ENCODE results near the gene GARIN5A. TPM values are rescaled to one million over a fixed set of nuclear protein-coding genes. Genes with fewer than 3 reads are reported as not detected.

Gene GARIN5A
- total and polyA plus RNA-seq, 9 of the 15 experiments (the other 6 are each of a cell fraction or from before 2014, with no cell fraction given): 0.10 to 0.82 (median 0.23) TPM; not detected in 2

DNA sequence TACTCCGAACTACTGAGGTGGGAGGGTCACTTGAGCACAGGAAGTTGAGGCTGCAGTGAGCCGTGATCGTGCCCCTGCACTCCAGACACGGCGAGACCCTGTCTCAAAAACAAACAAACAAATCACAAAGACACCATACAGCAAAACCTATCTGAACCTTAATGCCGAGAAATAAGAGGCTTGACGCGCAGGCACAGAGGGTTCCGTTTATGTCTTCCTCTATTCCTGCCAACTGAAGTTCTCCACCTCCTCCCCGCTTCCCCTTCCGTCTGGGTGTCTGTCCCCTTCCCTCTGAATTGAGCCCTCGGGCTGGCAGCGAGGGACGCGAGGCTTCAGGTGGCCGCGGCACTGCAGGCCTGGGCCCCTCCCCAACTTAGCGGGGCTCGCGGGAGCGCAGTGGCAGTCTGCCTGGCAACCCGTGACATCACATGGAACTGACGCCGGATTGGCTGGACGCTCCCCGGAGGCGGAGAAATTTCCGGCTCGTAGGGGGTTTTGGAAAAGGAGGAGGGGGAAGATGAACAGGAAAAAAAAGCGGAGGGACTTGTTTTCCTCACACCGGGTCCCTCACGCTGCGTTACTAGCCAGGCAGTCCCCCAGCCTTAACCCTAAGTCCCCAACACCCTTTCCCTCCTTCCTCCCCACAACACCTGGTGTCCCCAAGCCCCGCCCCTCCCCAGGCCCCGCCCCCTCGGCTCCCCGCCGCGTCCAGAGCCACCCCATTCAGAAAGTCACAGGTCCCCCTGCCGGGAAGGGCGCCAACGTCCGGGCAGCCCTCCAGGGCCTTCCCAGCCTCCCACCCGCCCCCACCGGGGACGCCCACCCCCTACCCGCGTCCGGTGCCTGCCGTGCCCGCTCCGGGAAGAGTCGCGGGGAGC is 45.1 kb downstream of the GARIN5A start (continued):
- TF ChIP-seq, protein P1, sequence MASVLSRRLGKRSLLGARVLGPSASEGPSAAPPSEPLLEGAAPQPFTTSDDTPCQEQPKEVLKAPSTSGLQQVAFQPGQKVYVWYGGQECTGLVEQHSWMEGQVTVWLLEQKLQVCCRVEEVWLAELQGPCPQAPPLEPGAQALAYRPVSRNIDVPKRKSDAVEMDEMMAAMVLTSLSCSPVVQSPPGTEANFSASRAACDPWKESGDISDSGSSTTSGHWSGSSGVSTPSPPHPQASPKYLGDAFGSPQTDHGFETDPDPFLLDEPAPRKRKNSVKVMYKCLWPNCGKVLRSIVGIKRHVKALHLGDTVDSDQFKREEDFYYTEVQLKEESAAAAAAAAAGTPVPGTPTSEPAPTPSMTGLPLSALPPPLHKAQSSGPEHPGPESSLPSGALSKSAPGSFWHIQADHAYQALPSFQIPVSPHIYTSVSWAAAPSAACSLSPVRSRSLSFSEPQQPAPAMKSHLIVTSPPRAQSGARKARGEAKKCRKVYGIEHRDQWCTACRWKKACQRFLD (CRISPR knock-in tag; IDR thresholded peaks at IDR 0.05): no peak
- TF ChIP-seq RFX5 (IDR thresholded peaks at IDR 0.05; ENCODE audit: low read depth, low read length) (peak; percentile 98), PHF20 (IDR thresholded peaks at IDR 0.05; ENCODE audit: partially characterized antibody) (peak; percentile 78), NFYB (IDR thresholded peaks at IDR 0.05; ENCODE audit: extremely low read depth, insufficient read length) (peak; percentile 67), KDM5B (IDR thresholded peaks at IDR 0.05; ENCODE audit: insufficient replicate concordance, low read depth, low read length) (peak; percentile 57), ERF (CRISPR knock-in tag; IDR thresholded peaks at IDR 0.05) (peak; percentile 26; the same call in 1 of the 2 replicates), CSDE1 (IDR thresholded peaks at IDR 0.05) (0 out of 4 replicates have a peak, but pooled peaks of 1 of the 2 experiments have one; percentile 26), SMARCA5 (IDR thresholded peaks at IDR 0.05) (0 out of 2 replicates have a peak, but pooled peaks have one; percentile 53), EP400 (IDR thresholded peaks at IDR 0.05) (peak; percentile 86), RBM25 (IDR thresholded peaks at IDR 0.05; ENCODE audit: low read depth, low read length, severe bottlenecking) (no peak)
- TF ChIP-seq, protein P2, sequence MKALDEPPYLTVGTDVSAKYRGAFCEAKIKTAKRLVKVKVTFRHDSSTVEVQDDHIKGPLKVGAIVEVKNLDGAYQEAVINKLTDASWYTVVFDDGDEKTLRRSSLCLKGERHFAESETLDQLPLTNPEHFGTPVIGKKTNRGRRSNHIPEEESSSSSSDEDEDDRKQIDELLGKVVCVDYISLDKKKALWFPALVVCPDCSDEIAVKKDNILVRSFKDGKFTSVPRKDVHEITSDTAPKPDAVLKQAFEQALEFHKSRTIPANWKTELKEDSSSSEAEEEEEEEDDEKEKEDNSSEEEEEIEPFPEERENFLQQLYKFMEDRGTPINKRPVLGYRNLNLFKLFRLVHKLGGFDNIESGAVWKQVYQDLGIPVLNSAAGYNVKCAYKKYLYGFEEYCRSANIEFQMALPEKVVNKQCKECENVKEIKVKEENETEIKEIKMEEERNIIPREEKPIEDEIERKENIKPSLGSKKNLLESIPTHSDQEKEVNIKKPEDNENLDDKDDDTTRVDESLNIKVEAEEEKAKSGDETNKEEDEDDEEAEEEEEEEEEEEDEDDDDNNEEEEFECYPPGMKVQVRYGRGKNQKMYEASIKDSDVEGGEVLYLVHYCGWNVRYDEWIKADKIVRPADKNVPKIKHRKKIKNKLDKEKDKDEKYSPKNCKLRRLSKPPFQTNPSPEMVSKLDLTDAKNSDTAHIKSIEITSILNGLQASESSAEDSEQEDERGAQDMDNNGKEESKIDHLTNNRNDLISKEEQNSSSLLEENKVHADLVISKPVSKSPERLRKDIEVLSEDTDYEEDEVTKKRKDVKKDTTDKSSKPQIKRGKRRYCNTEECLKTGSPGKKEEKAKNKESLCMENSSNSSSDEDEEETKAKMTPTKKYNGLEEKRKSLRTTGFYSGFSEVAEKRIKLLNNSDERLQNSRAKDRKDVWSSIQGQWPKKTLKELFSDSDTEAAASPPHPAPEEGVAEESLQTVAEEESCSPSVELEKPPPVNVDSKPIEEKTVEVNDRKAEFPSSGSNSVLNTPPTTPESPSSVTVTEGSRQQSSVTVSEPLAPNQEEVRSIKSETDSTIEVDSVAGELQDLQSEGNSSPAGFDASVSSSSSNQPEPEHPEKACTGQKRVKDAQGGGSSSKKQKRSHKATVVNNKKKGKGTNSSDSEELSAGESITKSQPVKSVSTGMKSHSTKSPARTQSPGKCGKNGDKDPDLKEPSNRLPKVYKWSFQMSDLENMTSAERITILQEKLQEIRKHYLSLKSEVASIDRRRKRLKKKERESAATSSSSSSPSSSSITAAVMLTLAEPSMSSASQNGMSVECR (CRISPR knock-in tag; IDR thresholded peaks at IDR 0.05): 0 out of 2 replicates have a peak, but pooled peaks have one; percentile 22
- TF ChIP-seq, protein P3, sequence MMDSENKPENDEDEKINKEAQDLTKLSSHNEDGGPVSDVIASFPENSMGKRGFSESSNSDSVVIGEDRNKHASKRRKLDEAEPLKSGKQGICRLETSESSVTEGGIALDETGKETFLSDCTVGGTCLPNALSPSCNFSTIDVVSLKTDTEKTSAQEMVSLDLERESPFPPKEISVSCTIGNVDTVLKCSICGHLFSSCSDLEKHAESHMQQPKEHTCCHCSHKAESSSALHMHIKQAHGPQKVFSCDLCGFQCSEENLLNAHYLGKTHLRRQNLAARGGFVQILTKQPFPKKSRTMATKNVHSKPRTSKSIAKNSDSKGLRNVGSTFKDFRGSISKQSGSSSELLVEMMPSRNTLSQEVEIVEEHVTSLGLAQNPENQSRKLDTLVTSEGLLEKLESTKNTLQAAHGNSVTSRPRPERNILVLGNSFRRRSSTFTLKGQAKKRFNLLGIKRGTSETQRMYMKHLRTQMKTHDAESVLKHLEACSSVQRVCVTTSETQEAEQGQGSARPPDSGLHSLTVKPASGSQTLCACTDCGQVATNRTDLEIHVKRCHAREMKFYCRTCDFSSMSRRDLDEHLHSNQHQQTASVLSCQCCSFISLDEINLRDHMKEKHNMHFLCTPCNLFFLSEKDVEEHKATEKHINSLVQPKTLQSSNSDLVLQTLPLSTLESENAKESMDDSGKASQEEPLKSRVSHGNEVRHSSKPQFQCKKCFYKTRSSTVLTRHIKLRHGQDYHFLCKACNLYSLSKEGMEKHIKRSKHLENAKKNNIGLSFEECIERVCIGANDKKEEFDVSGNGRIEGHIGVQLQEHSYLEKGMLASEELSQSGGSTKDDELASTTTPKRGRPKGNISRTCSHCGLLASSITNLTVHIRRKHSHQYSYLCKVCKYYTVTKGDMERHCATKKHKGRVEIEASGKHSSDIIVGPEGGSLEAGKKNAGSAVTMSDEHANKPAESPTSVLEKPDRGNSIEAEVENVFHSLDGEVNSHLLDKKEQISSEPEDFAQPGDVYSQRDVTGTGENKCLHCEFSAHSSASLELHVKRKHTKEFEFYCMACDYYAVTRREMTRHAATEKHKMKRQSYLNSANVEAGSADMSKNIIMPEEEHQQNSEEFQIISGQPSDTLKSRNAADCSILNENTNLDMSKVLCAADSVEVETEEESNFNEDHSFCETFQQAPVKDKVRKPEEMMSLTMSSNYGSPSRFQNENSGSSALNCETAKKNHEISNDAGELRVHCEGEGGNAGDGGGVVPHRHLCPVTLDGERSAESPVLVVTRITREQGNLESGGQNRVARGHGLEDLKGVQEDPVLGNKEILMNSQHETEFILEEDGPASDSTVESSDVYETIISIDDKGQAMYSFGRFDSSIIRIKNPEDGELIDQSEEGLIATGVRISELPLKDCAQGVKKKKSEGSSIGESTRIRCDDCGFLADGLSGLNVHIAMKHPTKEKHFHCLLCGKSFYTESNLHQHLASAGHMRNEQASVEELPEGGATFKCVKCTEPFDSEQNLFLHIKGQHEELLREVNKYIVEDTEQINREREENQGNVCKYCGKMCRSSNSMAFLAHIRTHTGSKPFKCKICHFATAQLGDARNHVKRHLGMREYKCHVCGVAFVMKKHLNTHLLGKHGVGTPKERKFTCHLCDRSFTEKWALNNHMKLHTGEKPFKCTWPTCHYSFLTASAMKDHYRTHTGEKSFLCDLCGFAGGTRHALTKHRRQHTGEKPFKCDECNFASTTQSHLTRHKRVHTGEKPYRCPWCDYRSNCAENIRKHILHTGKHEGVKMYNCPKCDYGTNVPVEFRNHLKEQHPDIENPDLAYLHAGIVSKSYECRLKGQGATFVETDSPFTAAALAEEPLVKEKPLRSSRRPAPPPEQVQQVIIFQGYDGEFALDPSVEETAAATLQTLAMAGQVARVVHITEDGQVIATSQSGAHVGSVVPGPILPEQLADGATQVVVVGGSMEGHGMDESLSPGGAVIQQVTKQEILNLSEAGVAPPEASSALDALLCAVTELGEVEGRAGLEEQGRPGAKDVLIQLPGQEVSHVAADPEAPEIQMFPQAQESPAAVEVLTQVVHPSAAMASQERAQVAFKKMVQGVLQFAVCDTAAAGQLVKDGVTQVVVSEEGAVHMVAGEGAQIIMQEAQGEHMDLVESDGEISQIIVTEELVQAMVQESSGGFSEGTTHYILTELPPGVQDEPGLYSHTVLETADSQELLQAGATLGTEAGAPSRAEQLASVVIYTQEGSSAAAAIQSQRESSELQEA (IDR thresholded peaks at IDR 0.05; ENCODE audit: low read depth): 0 out of 2 replicates have a peak, but pooled peaks have one; percentile 14
